WERI-Rb-1 (cell line): ENCODE measurements around the gene SPEF1.

Experiments
- DNase-seq: peaks from one replicate; pipeline ENCODE4 v3.0.0-alpha.2; 2020
- H3K27ac ChIP-seq: fragments of 250-450 bp; sonication (Bioruptor Pico); 2 replicates; pipeline ENCODE4 v1.5.1; 2020; ENCODE audit warnings: mild to moderate bottlenecking, moderate library complexity
- H3K27me3 ChIP-seq: fragments of 250-450 bp; sonication (Bioruptor Pico); 2 replicates; pipeline ENCODE4 v1.5.1; 2021; ENCODE audit warnings: mild to moderate bottlenecking, low read depth, moderate library complexity; ENCODE audit not compliant: insufficient read depth, severe bottlenecking
- H3K36me3 ChIP-seq: fragments of 250-450 bp; sonication (Bioruptor Pico); 2 replicates; pipeline ENCODE4 v1.5.1; 2020; ENCODE audit warnings: mild to moderate bottlenecking, moderate library complexity
- H3K4me3 ChIP-seq: 2 replicates; pipeline ENCODE4 v1.5.1; 2011; ENCODE audit warnings: low read depth, mild to moderate bottlenecking, control low read depth, low read length
- H3K9me3 ChIP-seq: fragments of 250-450 bp; sonication (Bioruptor Pico); 2 replicates; pipeline ENCODE4 v1.5.1; 2021; ENCODE audit warnings: mild to moderate bottlenecking, moderate library complexity; ENCODE audit not compliant: severe bottlenecking
- TF ChIP-seq, protein P1 (sequence below): IDR thresholded peaks from 2 replicates; pipeline ENCODE4 v1.5.1; 2011; ENCODE audit warnings: low read depth, mild to moderate bottlenecking, control low read depth, inconsistent platforms, low read length

Gene SPEF1

DNA sequence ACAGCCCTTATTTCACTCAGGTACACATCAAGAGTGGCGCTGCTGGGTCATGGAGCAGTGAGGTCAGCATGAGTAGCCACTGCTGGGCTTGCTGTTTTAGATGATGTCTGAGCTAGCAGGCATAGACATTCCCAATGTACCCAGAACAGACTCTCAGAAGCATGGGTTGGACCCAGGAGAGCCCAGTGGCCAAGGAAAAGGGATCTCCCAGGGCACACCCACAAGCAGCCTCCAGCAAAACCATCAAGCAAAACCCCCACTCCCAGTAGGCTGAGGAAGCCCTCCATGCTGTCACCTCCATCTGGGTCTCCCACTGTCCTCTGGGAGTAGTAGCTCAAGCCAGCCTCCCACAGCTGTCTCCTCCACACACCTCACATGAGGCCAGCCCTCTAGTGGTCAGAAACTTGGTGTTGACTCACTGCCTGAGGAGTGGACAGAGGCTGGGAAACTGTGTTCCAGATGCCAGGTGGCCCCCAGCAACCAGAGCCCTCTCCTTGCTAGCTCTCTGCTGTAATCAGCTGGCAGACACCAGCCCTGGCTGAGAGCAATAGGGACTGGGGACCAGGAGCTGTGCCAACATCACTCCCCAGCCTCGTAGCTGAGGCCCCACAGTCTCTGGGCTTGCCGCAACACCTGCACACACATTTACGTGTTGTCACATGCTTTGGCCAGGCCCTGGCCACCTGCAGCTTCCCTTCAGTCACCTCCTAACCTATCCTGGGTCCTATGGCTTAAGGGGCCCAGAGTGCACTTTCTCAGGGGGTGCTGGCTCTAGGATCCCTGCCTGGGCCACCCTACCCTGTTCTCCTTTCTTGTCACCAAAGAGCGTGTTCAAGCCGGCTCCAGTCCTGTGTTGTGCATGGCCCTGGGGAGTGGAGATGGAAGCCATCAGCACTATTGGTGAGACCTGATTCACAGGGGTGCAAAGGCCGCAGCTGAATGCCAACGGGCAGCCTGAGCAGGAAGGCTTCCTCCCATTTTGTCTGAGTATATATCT is 37.2 kb upstream of the SPEF1 start:
- TF ChIP-seq, protein P1, sequence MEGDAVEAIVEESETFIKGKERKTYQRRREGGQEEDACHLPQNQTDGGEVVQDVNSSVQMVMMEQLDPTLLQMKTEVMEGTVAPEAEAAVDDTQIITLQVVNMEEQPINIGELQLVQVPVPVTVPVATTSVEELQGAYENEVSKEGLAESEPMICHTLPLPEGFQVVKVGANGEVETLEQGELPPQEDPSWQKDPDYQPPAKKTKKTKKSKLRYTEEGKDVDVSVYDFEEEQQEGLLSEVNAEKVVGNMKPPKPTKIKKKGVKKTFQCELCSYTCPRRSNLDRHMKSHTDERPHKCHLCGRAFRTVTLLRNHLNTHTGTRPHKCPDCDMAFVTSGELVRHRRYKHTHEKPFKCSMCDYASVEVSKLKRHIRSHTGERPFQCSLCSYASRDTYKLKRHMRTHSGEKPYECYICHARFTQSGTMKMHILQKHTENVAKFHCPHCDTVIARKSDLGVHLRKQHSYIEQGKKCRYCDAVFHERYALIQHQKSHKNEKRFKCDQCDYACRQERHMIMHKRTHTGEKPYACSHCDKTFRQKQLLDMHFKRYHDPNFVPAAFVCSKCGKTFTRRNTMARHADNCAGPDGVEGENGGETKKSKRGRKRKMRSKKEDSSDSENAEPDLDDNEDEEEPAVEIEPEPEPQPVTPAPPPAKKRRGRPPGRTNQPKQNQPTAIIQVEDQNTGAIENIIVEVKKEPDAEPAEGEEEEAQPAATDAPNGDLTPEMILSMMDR, result peak; percentile 94
- Histone ChIP-seq H3K9me3 (no peaks in the 10 kb centered on the region), H3K27me3 (no peaks in the 10 kb centered on the region), H3K27ac (peak overlapping the region; percentile 61), H3K4me3 (no peak overlapping the region), H3K36me3 (peaks cover 13% of the 10 kb centered on the region; the same call in 1 of the 2 replicates)
- peak; percentile 91 for DNase-seq

DNA sequence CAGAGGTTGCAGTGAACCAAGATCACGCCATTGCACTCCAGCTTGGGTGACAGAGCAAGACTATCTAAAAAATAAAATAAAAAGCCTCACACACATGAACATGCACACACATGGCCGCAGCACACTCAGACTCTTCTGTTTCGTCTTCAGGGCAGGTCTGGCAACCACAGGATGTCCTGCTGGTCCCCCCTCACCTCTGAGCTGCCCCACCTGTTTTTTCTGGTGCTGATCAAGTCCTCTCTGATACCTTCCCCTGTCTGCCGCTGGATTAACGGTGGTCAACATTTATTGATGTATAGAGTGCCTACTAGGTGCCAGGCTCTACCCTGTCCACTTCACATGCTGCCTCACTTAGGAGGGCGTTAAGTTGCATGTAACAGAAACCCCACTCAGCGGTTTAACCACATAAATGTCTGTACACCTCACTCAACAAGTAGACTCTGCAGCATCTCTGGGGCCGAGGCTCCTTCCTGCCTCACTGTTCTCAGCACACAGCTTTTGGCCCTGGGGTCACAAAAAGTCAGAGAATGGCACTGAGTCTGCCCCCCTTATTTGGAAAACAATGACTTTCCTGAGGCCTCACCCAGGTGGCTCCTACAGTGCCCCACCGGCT is 34.6 kb upstream of the SPEF1 start:
- no peak overlapping the region for H3K27ac ChIP-seq

DNA sequence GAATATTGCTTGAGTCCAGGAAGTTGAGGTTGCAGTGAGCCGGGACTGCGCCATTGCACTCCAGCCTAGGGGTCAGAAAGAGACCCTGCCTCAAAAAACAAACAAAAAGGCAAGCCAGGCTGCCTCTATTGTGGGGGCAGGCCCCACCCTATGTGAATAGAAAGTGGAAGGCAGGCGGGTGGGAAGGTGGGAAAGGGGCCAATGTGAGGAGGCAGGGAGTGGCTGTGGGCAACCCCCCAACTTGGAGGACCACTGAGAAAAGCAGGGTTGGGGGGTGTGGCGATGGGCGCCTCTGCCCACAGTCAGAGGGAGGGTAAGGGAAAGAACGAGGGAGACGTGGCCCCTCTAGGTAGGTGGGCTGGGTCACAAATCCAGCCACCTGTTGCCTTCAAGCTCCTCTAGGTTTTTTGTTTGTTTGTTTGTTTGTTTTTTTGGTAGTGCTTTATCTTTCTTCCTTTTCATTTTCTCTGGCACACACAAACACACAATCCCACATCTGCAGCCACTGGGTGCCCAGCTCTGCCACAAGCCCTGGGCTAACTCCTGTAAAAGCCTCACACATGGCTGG is 33.8 kb upstream of the SPEF1 start:
- Histone ChIP-seq H3K27ac (no peak overlapping the region), H3K27me3 (no peaks in the 10 kb centered on the region), H3K9me3 (no peaks in the 10 kb centered on the region), H3K36me3 (no peaks in the 10 kb centered on the region), H3K4me3 (no peak overlapping the region)
- DNase-seq, result no peak
- TF ChIP-seq, protein P1, result no peak

More for the DNA sequence above, 34.6 kb upstream of the SPEF1 start:
- TF ChIP-seq, protein P1, result no peak
- no peak overlapping the region for H3K4me3 ChIP-seq
- H3K36me3 ChIP-seq, result 0 out of 2 replicates have a peak, but pooled peaks cover 2% of the 10 kb centered on the region
- H3K27me3 ChIP-seq, result no peaks in the 10 kb centered on the region
- no peaks in the 10 kb centered on the region for H3K9me3 ChIP-seq
- DNase-seq, result no peak

DNA sequence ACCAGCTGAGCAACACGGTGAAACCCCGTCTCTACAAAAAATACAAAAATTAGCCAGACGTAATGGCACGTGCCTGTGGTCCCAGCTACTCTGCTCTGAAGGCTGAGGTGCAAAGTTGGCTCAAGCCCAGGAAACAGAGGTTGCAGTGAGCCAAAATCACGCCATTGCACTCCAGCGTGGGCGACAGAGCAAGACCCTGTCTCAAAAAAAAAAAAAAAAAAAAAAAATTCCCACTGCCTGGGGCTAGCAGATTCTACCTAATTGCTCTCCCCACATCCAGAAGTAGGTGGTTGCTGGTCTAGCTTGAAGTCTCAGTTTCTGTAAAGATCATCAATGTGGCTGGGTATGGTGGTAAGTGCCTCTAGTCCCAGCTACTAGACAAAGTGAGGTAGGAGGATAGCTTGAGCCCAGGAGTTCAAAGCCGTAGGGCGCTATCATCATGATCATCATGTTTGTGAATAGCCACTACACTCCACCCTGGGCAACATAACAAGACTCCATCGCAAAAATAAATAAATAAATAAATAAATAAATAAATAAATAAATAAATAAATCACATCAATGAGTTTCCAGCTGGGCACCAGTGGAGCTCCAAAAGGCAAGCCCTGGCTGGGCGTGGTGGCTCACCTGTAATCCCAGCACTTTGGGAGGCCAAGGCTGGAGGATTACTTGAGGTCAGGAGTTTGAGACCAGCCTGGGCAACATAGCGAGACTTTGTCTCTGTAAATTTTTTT is 32.8 kb upstream of the SPEF1 start:
- no peaks in the 10 kb centered on the region for H3K9me3 ChIP-seq
- no peak for DNase-seq
- H3K27ac ChIP-seq, result no peak overlapping the region
- no peaks in the 10 kb centered on the region for H3K27me3 ChIP-seq
- H3K36me3 ChIP-seq, result no peaks in the 10 kb centered on the region
- TF ChIP-seq, protein P1, result no peak
- H3K4me3 ChIP-seq, result no peak overlapping the region

DNA sequence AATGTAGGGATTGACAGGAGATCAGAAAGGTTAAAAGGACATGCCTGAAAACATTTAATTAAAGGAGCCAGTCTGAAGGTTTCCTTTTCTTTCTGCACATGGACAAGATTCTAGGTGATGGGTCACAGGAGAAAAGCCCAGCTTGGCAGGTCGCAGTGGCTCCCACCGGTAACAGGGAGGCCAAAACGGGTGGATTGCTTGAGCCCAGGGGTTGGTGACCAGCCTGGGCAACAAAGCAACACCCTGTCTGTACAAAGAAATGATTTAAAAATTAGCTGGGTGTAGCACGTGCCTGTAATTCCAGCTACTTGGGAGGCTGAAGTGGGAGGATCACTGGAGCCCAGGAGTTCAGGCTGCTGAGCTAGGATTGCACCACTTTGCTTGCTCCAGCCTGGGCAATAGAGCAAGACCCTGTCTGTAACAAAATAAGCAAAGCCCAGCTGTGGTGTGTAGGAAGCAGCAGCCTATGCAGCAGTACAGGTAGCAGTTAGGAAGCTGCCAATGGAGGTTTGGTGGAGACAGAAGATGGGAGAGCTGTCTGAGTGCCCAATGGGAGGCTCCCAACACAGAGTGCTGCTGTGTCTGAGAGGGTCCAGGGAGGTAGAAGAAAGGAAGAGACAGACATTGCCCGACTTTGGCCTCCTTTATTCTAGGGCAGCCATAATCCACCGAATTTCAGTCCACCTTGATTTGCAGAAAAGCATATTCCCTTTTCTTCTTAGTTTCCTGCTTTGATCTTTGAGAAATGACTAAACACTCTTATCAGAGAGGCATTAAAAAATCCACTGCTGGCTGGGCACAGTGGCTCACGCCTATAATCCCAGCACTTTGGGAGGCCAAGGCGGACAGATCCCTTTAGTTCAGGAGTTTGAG is 32.0 kb upstream of the SPEF1 start:
- TF ChIP-seq, protein P1, result no peak
- Histone ChIP-seq H3K9me3 (no peaks in the 10 kb centered on the region), H3K36me3 (no peaks in the 10 kb centered on the region), H3K27me3 (no peaks in the 10 kb centered on the region), H3K4me3 (no peak overlapping the region), H3K27ac (no peak overlapping the region)
- DNase-seq, result no peak
